H1 (cell line): ENCODE measurements around the gene MICALL2. TPM values are rescaled to one million over a fixed set of nuclear protein-coding genes. Genes with fewer than 3 reads are reported as not detected.

Experiments
- CTCF ChIA-PET: fragments of 300-600 bp; sonication (Branson Sonifier 250); formaldehyde crosslinking; loops from one replicate; lab custom pipeline; 2021; ENCODE audit not compliant: partially characterized antibody; lab: Charles Lee
- POLR2A ChIA-PET: fragments of 300-600 bp; sonication (Branson Sonifier 250); formaldehyde crosslinking; loops from one replicate; lab custom pipeline; 2021; ENCODE audit warnings: inconsistent platforms; ENCODE audit not compliant: partially characterized antibody; lab: Charles Lee
- DNase-seq, 2 experiments: peaks; one replicate each; pipeline versions ENCODE4 v3.0.0 to v3.0.0-alpha.2; 2010 to 2022; ENCODE audit warnings: low spot score in 2 of 2, low read depth in 1 of 2, mixed read lengths in 1 of 2
- FAIRE-seq: peaks from 2 replicates; lab custom pipeline; 2011; peaks lifted over from hg19 to GRCh38; lab: Jason Lieb, UNC
- H2AFZ ChIP-seq: 2 replicates; pipeline ENCODE4 v1.8.1; 2012; ENCODE audit warnings: low read length, inconsistent platforms
- H2AK5ac ChIP-seq: 2 replicates; pipeline ENCODE4 v1.6.1; 2013; ENCODE audit warnings: low read depth, low read length
- H2BK120ac ChIP-seq: replicated peaks from 2 replicates; pipeline ENCODE3; 2013; ENCODE audit warnings: low read depth, low read length, inconsistent platforms
- H2BK12ac ChIP-seq: 2 replicates; pipeline ENCODE4 v1.6.1; 2013; ENCODE audit warnings: low read depth, low read length
- H2BK15ac ChIP-seq: 2 replicates; pipeline ENCODE4 v1.6.1; 2013; ENCODE audit warnings: low read length
- H2BK20ac ChIP-seq: 2 replicates; pipeline ENCODE4 v1.6.1; 2013; ENCODE audit warnings: low read length
- H2BK5ac ChIP-seq: 2 replicates; pipeline ENCODE4 v1.6.1; 2013; ENCODE audit warnings: low read depth, low read length
- H3K14ac ChIP-seq: 2 replicates; pipeline ENCODE4 v1.6.1; 2013; ENCODE audit warnings: inconsistent platforms; ENCODE audit not compliant: insufficient read length
- H3K18ac ChIP-seq: 2 replicates; pipeline ENCODE4 v1.6.1; 2013; ENCODE audit warnings: low read length; ENCODE audit errors: extremely low read depth
- H3K23ac ChIP-seq: 2 replicates; pipeline ENCODE4 v1.6.1; 2013; ENCODE audit warnings: inconsistent platforms; ENCODE audit not compliant: insufficient read length
- H3K23me2 ChIP-seq: 2 replicates; pipeline ENCODE4 v1.6.1; 2013; ENCODE audit warnings: low read depth, low read length
- H3K27ac ChIP-seq: 2 replicates; pipeline ENCODE4 v1.6.1; 2011; ENCODE audit warnings: low read depth, low read length, inconsistent platforms
- H3K27me3 ChIP-seq, 4 experiments: replicated peaks in 1 of 4; 1 replicate in 1 of 4; 2 replicates in 3 of 4; pipeline versions ENCODE4 v1.6.1 to v1.8.1; 2011 to 2013; ENCODE audit warnings: low read length in 3 of 4, mild to moderate bottlenecking in 3 of 4, inconsistent platforms in 2 of 4, mixed read lengths in 2 of 4, moderate library complexity in 1 of 4; ENCODE audit not compliant: control insufficient read depth in 3 of 4, insufficient read depth in 3 of 4; ENCODE audit errors: extremely low read depth in 1 of 4
- H3K36me3 ChIP-seq, 4 experiments: 2 replicates each; pipeline versions ENCODE4 v1.6.1 to v1.8.1; 2011 to 2013; ENCODE audit warnings: mild to moderate bottlenecking in 4 of 4, low read length in 3 of 4, moderate library complexity in 2 of 4, control low read depth in 1 of 4, inconsistent platforms in 1 of 4; ENCODE audit not compliant: insufficient read depth in 4 of 4, control insufficient read depth in 2 of 4
- H3K4ac ChIP-seq: replicated peaks from 2 replicates; pipeline ENCODE3; 2013; ENCODE audit warnings: low read length, low read depth, mixed read lengths, inconsistent platforms; ENCODE audit not compliant: insufficient read length
- H3K4me1 ChIP-seq, 4 experiments: replicated peaks in 1 of 4; 1 replicate in 1 of 4; 2 replicates in 3 of 4; pipeline versions ENCODE4 v1.6.1 to v1.8.1; 2011 to 2013; ENCODE audit warnings: low read length in 3 of 4, inconsistent platforms in 2 of 4, mixed read lengths in 1 of 4; ENCODE audit not compliant: insufficient read depth in 4 of 4, control insufficient read depth in 3 of 4
- H3K4me2 ChIP-seq, 2 experiments: 2 replicates each; pipeline versions ENCODE4 v1.6.1 to v1.8.1; 2011 to 2013; ENCODE audit warnings: low read depth in 2 of 2, low read length in 2 of 2, control low read depth in 1 of 2, inconsistent platforms in 1 of 2, mild to moderate bottlenecking in 1 of 2; ENCODE audit not compliant: insufficient read depth in 1 of 2
- H3K4me3 ChIP-seq, 4 experiments: fragments of 200-600, 300-600 bp in 1 of 4; sonication (generic), shearing (Covaris generic), sonication (Bioruptor Twin) in 1 of 4; 2 replicates each; pipeline versions ENCODE4 v1.5.1 to v1.8.1; 2011 to 2016; ENCODE audit warnings: low read length in 4 of 4, low read depth in 3 of 4, control low read depth in 2 of 4, inconsistent platforms in 2 of 4, mild to moderate bottlenecking in 2 of 4, mixed read lengths in 1 of 4, moderate library complexity in 1 of 4; ENCODE audit not compliant: insufficient read depth in 2 of 4; ENCODE audit errors: extremely low read depth in 1 of 4
- H3K56ac ChIP-seq: replicated peaks from 2 replicates; pipeline ENCODE3; 2013; ENCODE audit warnings: low read depth, mild to moderate bottlenecking, mixed read lengths, low read length, inconsistent platforms; ENCODE audit not compliant: insufficient read length
- H3K79me1 ChIP-seq: 2 replicates; pipeline ENCODE4 v1.6.1; 2013; ENCODE audit warnings: low read depth, low read length, control low read depth
- H3K79me2 ChIP-seq, 2 experiments: 2 replicates each; pipeline versions ENCODE4 v1.6.1 to v1.8.1; 2012 to 2013; ENCODE audit warnings: low read length in 2 of 2, mild to moderate bottlenecking in 2 of 2, inconsistent platforms in 1 of 2; ENCODE audit not compliant: insufficient read depth in 2 of 2, control insufficient read depth in 1 of 2
- H3K9ac ChIP-seq, 4 experiments: replicated peaks in 1 of 4; 1 replicate in 1 of 4; 2 replicates in 3 of 4; pipeline versions ENCODE4 v1.6.1 to v1.8.1; 2011 to 2013; ENCODE audit warnings: low read depth in 3 of 4, low read length in 3 of 4, control low read depth in 2 of 4, mild to moderate bottlenecking in 2 of 4, moderate library complexity in 2 of 4, inconsistent platforms in 1 of 4; ENCODE audit errors: extremely low read depth in 1 of 4
- H3K9me3 ChIP-seq, 2 experiments: 2 replicates each; pipeline versions ENCODE4 v1.6.1 to v1.8.1; 2012 to 2013; ENCODE audit warnings: mild to moderate bottlenecking in 2 of 2, moderate library complexity in 2 of 2, control low read depth in 1 of 2, inconsistent platforms in 1 of 2, low read depth in 1 of 2, low read length in 1 of 2, mixed read lengths in 1 of 2; ENCODE audit not compliant: insufficient read depth in 2 of 2
- H4K20me1 ChIP-seq, 2 experiments: replicated peaks in 1 of 2; 2 replicates each; pipeline versions ENCODE3 to v1.8.1; 2011 to 2013; ENCODE audit warnings: inconsistent platforms in 2 of 2, low read length in 2 of 2, mild to moderate bottlenecking in 1 of 2; ENCODE audit not compliant: insufficient read depth in 2 of 2, control insufficient read depth in 1 of 2
- H4K5ac ChIP-seq: 2 replicates; pipeline ENCODE4 v1.6.1; 2013; ENCODE audit warnings: low read length, low read depth, mixed read lengths, inconsistent platforms; ENCODE audit not compliant: insufficient read length
- H4K8ac ChIP-seq: 2 replicates; pipeline ENCODE4 v1.8.0; 2013; ENCODE audit warnings: mild to moderate bottlenecking, moderate library complexity, low read length, inconsistent platforms; ENCODE audit not compliant: insufficient read depth; ENCODE audit errors: extremely low read depth
- H4K91ac ChIP-seq: replicated peaks from 2 replicates; pipeline ENCODE3; 2013; ENCODE audit warnings: low read length, mixed read lengths, inconsistent platforms; ENCODE audit not compliant: insufficient read length
- BRCA1 ChIP-seq: IDR thresholded peaks from 2 replicates; pipeline ENCODE4 v1.6.1; 2012; ENCODE audit warnings: low read depth, low read length, improper control_type of control experiment
- JUND ChIP-seq: IDR thresholded peaks from 2 replicates; pipeline ENCODE4 v1.6.1; 2011; ENCODE audit warnings: mild to moderate bottlenecking, improper control_type of control experiment, low read length
- POU5F1 ChIP-seq: IDR thresholded peaks from 2 replicates; pipeline ENCODE4 v1.6.1; 2011; ENCODE audit warnings: low read depth, mild to moderate bottlenecking, low read length, moderate library complexity
- RXRA ChIP-seq: IDR thresholded peaks from 2 replicates; pipeline ENCODE4 v1.6.1; 2011; ENCODE audit warnings: low read depth, mild to moderate bottlenecking, low read length, moderate library complexity; ENCODE audit not compliant: insufficient read depth
- SIX5 ChIP-seq: IDR thresholded peaks from 2 replicates; pipeline ENCODE4 v1.6.1; 2011; ENCODE audit warnings: mild to moderate bottlenecking, low read depth, low read length
- TEAD4 ChIP-seq: IDR thresholded peaks from 2 replicates; pipeline ENCODE4 v1.6.1; 2012; ENCODE audit warnings: low read depth, low read length, inconsistent platforms, mixed read lengths
- ZNF274 ChIP-seq: IDR thresholded peaks from 2 replicates; pipeline ENCODE4 v1.7.0; 2012; ENCODE audit warnings: low read length, borderline replicate concordance; ENCODE audit errors: extremely low read depth
- WGBS, 2 experiments: shearing (Covaris generic) in 1 of 2; methylation state at CpG; one replicate each; pipeline versions ENCODE4 v1.1.6 to v1.1.7; 2013 to 2015; ENCODE audit warnings: low lambda C conversion rate in 2 of 2, mixed read lengths in 2 of 2, inconsistent platforms in 1 of 2, low coverage in 1 of 2, missing lambda C conversion rate in 1 of 2; ENCODE audit not compliant: insufficient replicate concordance in 2 of 2, insufficient coverage in 1 of 2, insufficient read length in 1 of 2; ENCODE audit errors: extremely low coverage in 1 of 2, missing lambda C conversion rate in 1 of 2; 5-methylcytosine and 5-hydroxymethylcytosine counted together
- polyA plus RNA-seq, 7 experiments: library from polyadenylated mRNA; depleted of rRNA in 3 of 7; stranded (reverse) in 5 of 7; unstranded in 2 of 7; fragments of >200 nt in 5 of 7; fragments of 200-250 nt in 2 of 7; gene quantifications; 1 replicate in 5 of 7; 2 replicates in 1 of 7; 4 replicates in 1 of 7; pipeline versions ENCODE4 v1.2.1 to v1.2.3, GENCODE V29; 2011 to 2013; ENCODE audit warnings: missing spikeins in 2 of 7, mixed read lengths in 2 of 7
- total RNA-seq: library from RNA; stranded (reverse); fragmentation: NEBNext Ultra II Directional; extraction: Animal tissue kit (Norgen Biotek cat#: 25700); gene quantifications from 2 replicates; pipeline ENCODE4 v1.2.1, GENCODE V29; 2021

Gene MICALL2
- total and polyA plus RNA-seq, 2 of the 8 experiments (the other 6 are each of a cell fraction or from before 2014, with no cell fraction given): 5.3 to 8.5 TPM

- TF ChIP-seq ZNF274 (no peak), TEAD4 (no peak), RXRA (no peak), JUND (no peak), POU5F1 (no peak), BRCA1 (no peak), SIX5 (no peak)
- H3K4me3 ChIP-seq: no peak overlapping the region
- no peak overlapping the region for H3K9ac ChIP-seq
- no peak overlapping the region for H3K18ac ChIP-seq
- H2BK20ac ChIP-seq: no peak overlapping the region
- DNase-seq (no peak), FAIRE-seq (no peak)
- no peak overlapping the region for H2BK120ac ChIP-seq
- WGBS, 2 experiments: 93% methylated on average over 11 of the region's 11 CpGs; no CpG with 5 or more reads in 1 of the 2 experiments
- no peaks in the 10 kb centered on the region for H3K9me3 ChIP-seq
- no peak overlapping the region for H4K91ac ChIP-seq
- H3K4me2 ChIP-seq: no peak overlapping the region
- no peak overlapping the region for H4K5ac ChIP-seq
- H3K27me3 ChIP-seq: no peaks in the 10 kb centered on the region
- H3K79me2 ChIP-seq: no peaks in the 10 kb centered on the region
- ChIA-PET POLR2A (no interaction called here), CTCF (interaction anchor here (1.1 to 6.7 kb wide), 6 partner anchors 8 to 49 kb away, joined by 3 to 35 read pairs (median 9); no protein-coding TSS in a partner anchor)
- H2AFZ ChIP-seq: no peak overlapping the region
- no peaks in the 10 kb centered on the region for H3K36me3 ChIP-seq
- no peak overlapping the region for H3K56ac ChIP-seq
- H3K4me1 ChIP-seq: peaks cover 0 to 2% (median under 1%) of the 10 kb centered on the region in 4 experiments; a peak in 4 of 7 replicates
- no peak overlapping the region for H3K23ac ChIP-seq
- H2BK15ac ChIP-seq: no peak overlapping the region
- H2BK5ac ChIP-seq: no peak overlapping the region
- H3K27ac ChIP-seq: no peak overlapping the region
- no peak overlapping the region for H2AK5ac ChIP-seq
- H3K4ac ChIP-seq: no peak overlapping the region
- H3K23me2 ChIP-seq: no peaks in the 10 kb centered on the region
- H2BK12ac ChIP-seq: no peak overlapping the region
- H3K79me1 ChIP-seq: no peaks in the 10 kb centered on the region
- no peak overlapping the region for H3K14ac ChIP-seq
- peak overlapping the region; percentile 46; the same call in 1 of the 2 replicates for H4K8ac ChIP-seq
- H4K20me1 ChIP-seq: no peaks in the 10 kb centered on the region
Measured at GRCh38 chr7:1449951-1450350, 9.3 kb downstream of the MICALL2 start.
